GM23248 (cell line): Measurements from ENCODE around the gene AP3D1.

Source experiments
- EZH2 ChIP-seq: fragments of 200-600 bp; sonication (generic); IDR thresholded peaks from 2 replicates; pipeline ENCODE4 v1.6.1; 2018; ENCODE audit warnings: antibody characterized with exemption, mild to moderate bottlenecking; ENCODE audit not compliant: insufficient read depth, poor library complexity, severe bottlenecking
- EZH2phosphoT487 ChIP-seq: fragments of 200-600 bp; sonication (generic); IDR thresholded peaks from 2 replicates; pipeline ENCODE4 v1.6.1; 2018; ENCODE audit warnings: antibody characterized with exemption, moderate library complexity, mild to moderate bottlenecking, low read depth; ENCODE audit not compliant: insufficient read depth

DNA sequence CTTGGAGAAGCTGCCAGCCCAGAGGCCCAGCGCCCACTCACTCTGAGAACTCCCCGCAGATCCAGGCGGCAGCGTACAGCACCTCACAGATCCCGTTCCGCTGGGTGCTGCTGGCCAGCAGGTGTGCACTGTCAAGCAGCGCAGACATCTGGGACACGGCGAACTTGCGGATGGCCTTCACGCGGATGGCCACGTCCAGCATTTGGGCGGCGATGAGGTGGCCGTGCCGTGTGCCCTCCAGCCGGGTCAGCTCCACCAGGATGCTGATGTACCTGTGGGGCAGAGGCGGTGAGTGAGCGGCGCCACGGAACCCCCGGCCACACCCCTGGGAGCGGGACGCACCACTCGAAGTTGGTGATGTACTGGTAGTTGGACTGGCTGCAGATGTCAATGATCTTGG lies 30.5 kb downstream of the AP3D1 start:
- TF ChIP-seq EZH2 (no peak), EZH2phosphoT487 (no peak)
